ENCODE results near the gene CTNNBIP1. TPM values are rescaled to one million over a fixed set of nuclear protein-coding genes. Genes with fewer than 3 reads are reported as not detected.

The CTNNBIP1 gene
- total RNA-seq, 1 experiment from 2014 or later: 44.4 TPM

GRCh38 chr1:9887070-9887469 is 23.0 kb downstream of the CTNNBIP1 start:
- no peak overlapping the region for H3K4ac ChIP-seq (ENCODE audit: low read depth, low read length)
- H3T11ph ChIP-seq (ENCODE audit: low read length): no peak overlapping the region
- no peak overlapping the region for H4K91ac ChIP-seq (ENCODE audit: insufficient read length, low read depth, low read length)
- Mint-ChIP-seq H3K4me1 (peaks cover 37 to 52% of the 10 kb centered on the region in 2 experiments), H3K36me3 (ENCODE audit: insufficient read depth in 1 of 3, low read depth in 3 of 3) (peaks cover 3 to 13% (median 7%) of the 10 kb centered on the region in 3 experiments; a peak in 4 of 7 replicates), H3K27ac (peak overlapping the region; percentile 67 to 86 (median 74); a peak in 4 of 7 replicates), H3K9me3 (no peaks in the 10 kb centered on the region), H3K4me3 (no peak overlapping the region), H3K27me3 (ENCODE audit: low read depth) (no peaks in the 10 kb centered on the region)
- H3K79me2 ChIP-seq (ENCODE audit: insufficient read depth, low read length): no peaks in the 10 kb centered on the region
- no peak overlapping the region for H3K18ac ChIP-seq (ENCODE audit: insufficient read length, low read depth, low read length)
- H2AK5ac ChIP-seq (ENCODE audit: insufficient read length, low read length): no peak overlapping the region
- no peak overlapping the region for H3K14ac ChIP-seq (ENCODE audit: insufficient read depth, low read length)
- no peak overlapping the region for H2AFZ ChIP-seq (ENCODE audit: low read length)
- no peak overlapping the region for H2BK15ac ChIP-seq (ENCODE audit: low read depth, low read length)
- no peaks in the 10 kb centered on the region for H3K23me2 ChIP-seq (ENCODE audit: insufficient read length, low read depth, low read length, poor library complexity, severe bottlenecking)
- H4K20me1 ChIP-seq (ENCODE audit: control insufficient read depth, insufficient read depth, insufficient read length): no peaks in the 10 kb centered on the region
- no peaks in the 10 kb centered on the region for H3K79me1 ChIP-seq (ENCODE audit: insufficient read depth, low read depth, low read length, poor library complexity, severe bottlenecking)
- TF ChIP-seq CTCF (conservative IDR thresholded peaks at IDR 0.05): no peak
- H4K8ac ChIP-seq (replicated peaks; ENCODE audit: insufficient read length, low read depth, low read length): no peak overlapping the region
- H3K56ac ChIP-seq (ENCODE audit: insufficient read length, low read depth, low read length): no peak overlapping the region
- H2BK20ac ChIP-seq (ENCODE audit: low read depth, low read length, poor library complexity, severe bottlenecking): no peak overlapping the region
- H3K23ac ChIP-seq (ENCODE audit: insufficient read length, low read depth, low read length): no peak overlapping the region
- no peak overlapping the region for H3K9ac ChIP-seq (ENCODE audit: extremely low read depth, insufficient read length, low read length)
- H2BK120ac ChIP-seq (ENCODE audit: low read depth, low read length, poor library complexity, severe bottlenecking): no peak overlapping the region
- no peak overlapping the region for H3K27ac ChIP-seq (ENCODE audit: insufficient read length, low read depth, low read length)
- H2BK5ac ChIP-seq (ENCODE audit: insufficient read length, low read length): no peak overlapping the region
- no peak for DNase-seq
- no CpG with 5 or more reads among the region's 4 CpGs for WGBS (ENCODE audit: extremely low coverage, insufficient read length, low lambda C conversion rate)
- H2BK12ac ChIP-seq (ENCODE audit: insufficient read length, low read depth, low read length): no peak overlapping the region
- no peak overlapping the region for H3K4me2 ChIP-seq (ENCODE audit: insufficient read depth, insufficient read length, low read length)
- no peaks in the 10 kb centered on the region for H3K27me3 ChIP-seq (ENCODE audit: insufficient read depth, low read length)
- no peak overlapping the region for H4K5ac ChIP-seq (ENCODE audit: insufficient read length, low read depth, low read length)
- no peaks in the 10 kb centered on the region for H3K9me3 ChIP-seq (ENCODE audit: control insufficient read depth, low read depth, low read length)
- H3K4me1 ChIP-seq (ENCODE audit: insufficient read depth, low read length): peaks cover 9% of the 10 kb centered on the region; the same call in 1 of the 2 replicates
